GM18909 (cell line): ENCODE results near the gene SHLD1.

ENCODE experiments used
- ATAC-seq: cut with Tn5 transposase; IDR thresholded peaks from one replicate; pipeline ENCODE4 v1.9.1; 2021; ENCODE audit warnings: mild to moderate bottlenecking; ENCODE audit not compliant: unreplicated experiment, poor library complexity

The SHLD1 gene

GRCh38 chr20:5884465-5885335 lies 134.5 kb downstream of the SHLD1 start:
- ATAC-seq, result no peak

- ATAC-seq, result no peak
These were observed 135.7 kb downstream of the SHLD1 start for GRCh38 chr20:5885866-5886265.

GRCh38 chr20:5886788-5887187 lies 136.6 kb downstream of the SHLD1 start:
- ATAC-seq, result no peak

- ATAC-seq, result no peak
These were observed 137.2 kb downstream of the SHLD1 start for GRCh38 chr20:5887386-5887785.

- no peak for ATAC-seq
These were observed 137.8 kb downstream of the SHLD1 start for GRCh38 chr20:5888041-5888440.

GRCh38 chr20:5890773-5891441 lies 140.7 kb downstream of the SHLD1 start:
- ATAC-seq, result no peak

- no peak for ATAC-seq
These were observed 142.9 kb downstream of the SHLD1 start for GRCh38 chr20:5893052-5893451.

- no peak for ATAC-seq
These were observed 143.4 kb downstream of the SHLD1 start for GRCh38 chr20:5893621-5894020.

GRCh38 chr20:5895626-5896025 lies 145.4 kb downstream of the SHLD1 start:
- no peak for ATAC-seq

- ATAC-seq, result no peak
These were observed 149.2 kb downstream of the SHLD1 start for GRCh38 chr20:5899444-5899843.

- no peak for ATAC-seq
These were observed 150.7 kb downstream of the SHLD1 start for GRCh38 chr20:5900908-5901307.

GRCh38 chr20:5908981-5909380 lies 158.8 kb downstream of the SHLD1 start:
- no peak for ATAC-seq

- no peak for ATAC-seq
These were observed 160.0 kb downstream of the SHLD1 start for GRCh38 chr20:5910186-5910585.

- ATAC-seq, result no peak
These were observed 163.0 kb downstream of the SHLD1 start for GRCh38 chr20:5913166-5913565.
